HG03460 (cell line): ENCODE data around the gene CLTA.
A peak's percentile ranks its signal among the peaks of the same experiment; 100 is the strongest.
"Not testable (repeated sequence)": the region's sequence is repeated elsewhere in the genome, so short reads cannot be mapped to it uniquely, and the experiment has no call there.

Source experiments
- ATAC-seq: cut with Tn5 transposase; IDR thresholded peaks from one replicate; pipeline ENCODE4 v1.9.1; 2021; ENCODE audit not compliant: unreplicated experiment

CLTA gene

GRCh38 chr9:36237230-36237629, 46.5 kb downstream of the CLTA start:
- no peak for ATAC-seq

GRCh38 chr9:36239205-36239604, 48.5 kb downstream of the CLTA start:
- not testable (repeated sequence) for ATAC-seq

- ATAC-seq, result not testable (repeated sequence)
Measured at GRCh38 chr9:36239675-36240074, 49.0 kb downstream of the CLTA start.

- no peak for ATAC-seq
Measured at GRCh38 chr9:36245906-36246305, 55.2 kb downstream of the CLTA start.

GRCh38 chr9:36247356-36247755, 56.6 kb downstream of the CLTA start:
- ATAC-seq, result no peak

GRCh38 chr9:36248061-36248460, 57.3 kb downstream of the CLTA start:
- ATAC-seq, result not testable (repeated sequence)

GRCh38 chr9:36249189-36249588, 58.5 kb downstream of the CLTA start:
- ATAC-seq, result no peak

GRCh38 chr9:36250079-36250478, 59.4 kb downstream of the CLTA start:
- no peak for ATAC-seq

- ATAC-seq, result no peak
Measured at GRCh38 chr9:36251428-36251827, 60.7 kb downstream of the CLTA start.

GRCh38 chr9:36258208-36258995, 67.7 kb downstream of the CLTA start, which contains the start of gene GNE:
TSS of gene GNE (minus strand) at chr9:36258448. CDS start at chr9:36249355, 9,093 bp downstream.
- ATAC-seq, result peak; percentile 89

- ATAC-seq, result no peak
Measured at GRCh38 chr9:36258996-36259533, 68.3 kb downstream of the CLTA start.
